ENCODE measurements around the gene CADPS2.

Gene CADPS2

GRCh38 chr7:122415510-122415909 is 470.8 kb downstream of the CADPS2 start (continued):
- TF ChIP-seq ARNTL (CRISPR knock-in tag; IDR thresholded peaks at IDR 0.05; ENCODE audit: borderline replicate concordance, low read depth): no peak

- no peak for ATAC-seq
- TF ChIP-seq ZNF70 (CRISPR knock-in tag; IDR thresholded peaks at IDR 0.05) (no peak), BACH2 (CRISPR knock-in tag; IDR thresholded peaks at IDR 0.05; ENCODE audit: borderline replicate concordance) (no peak), RARB (CRISPR knock-in tag; IDR thresholded peaks at IDR 0.05) (no peak), OSR1 (CRISPR knock-in tag; IDR thresholded peaks at IDR 0.05) (no peak), PPARA (CRISPR knock-in tag; IDR thresholded peaks at IDR 0.05; ENCODE audit: borderline replicate concordance) (no peak), ARNTL (CRISPR knock-in tag; IDR thresholded peaks at IDR 0.05; ENCODE audit: borderline replicate concordance, low read depth) (no peak), ZFP30 (CRISPR knock-in tag; IDR thresholded peaks at IDR 0.05) (no peak), TOX (CRISPR knock-in tag; IDR thresholded peaks at IDR 0.05; ENCODE audit: borderline replicate concordance) (no peak), ZFP3 (CRISPR knock-in tag; IDR thresholded peaks at IDR 0.05) (no peak), ZNF565 (CRISPR knock-in tag; conservative IDR thresholded peaks at IDR 0.05; ENCODE audit: low read depth) (no peak), TSHZ2 (CRISPR knock-in tag; IDR thresholded peaks at IDR 0.05) (no peak), CSRNP3 (CRISPR knock-in tag; IDR thresholded peaks at IDR 0.05) (no peak), ZNF8 (CRISPR knock-in tag; IDR thresholded peaks at IDR 0.05) (no peak), ESRRG (CRISPR knock-in tag; IDR thresholded peaks at IDR 0.05) (no peak), PATZ1 (CRISPR knock-in tag; IDR thresholded peaks at IDR 0.05; ENCODE audit: borderline replicate concordance) (no peak)
Observed at GRCh38 chr7:122413339-122413738, 472.9 kb downstream of the CADPS2 start.

GRCh38 chr7:122412883-122413282 is 473.4 kb downstream of the CADPS2 start:
- no peak for ATAC-seq

GRCh38 chr7:122412441-122412840 is 473.8 kb downstream of the CADPS2 start:
- no peak for ATAC-seq
- no peak for TF ChIP-seq ZNF8 (CRISPR knock-in tag; IDR thresholded peaks at IDR 0.05)
- TF ChIP-seq ZFP3 (CRISPR knock-in tag; IDR thresholded peaks at IDR 0.05): no peak
- no peak for TF ChIP-seq SNAI2 (CRISPR knock-in tag; IDR thresholded peaks at IDR 0.05)

More at GRCh38 chr7:122412883-122413282, 473.4 kb downstream of the CADPS2 start:
- TF ChIP-seq CSDC2 (CRISPR knock-in tag; IDR thresholded peaks at IDR 0.05) (no peak), RARB (CRISPR knock-in tag; IDR thresholded peaks at IDR 0.05) (no peak), PATZ1 (CRISPR knock-in tag; IDR thresholded peaks at IDR 0.05; ENCODE audit: borderline replicate concordance) (no peak), ZFP3 (CRISPR knock-in tag; IDR thresholded peaks at IDR 0.05) (no peak), ZNF70 (CRISPR knock-in tag; IDR thresholded peaks at IDR 0.05) (no peak), TOX (CRISPR knock-in tag; IDR thresholded peaks at IDR 0.05; ENCODE audit: borderline replicate concordance) (no peak)

GRCh38 chr7:122407195-122407594 is 479.1 kb downstream of the CADPS2 start:
- no peak for ATAC-seq
- TF ChIP-seq ZC3H10 (CRISPR knock-in tag; IDR thresholded peaks at IDR 0.05): no peak
- TF ChIP-seq SNAI2 (CRISPR knock-in tag; IDR thresholded peaks at IDR 0.05): no peak
- no peak for TF ChIP-seq ISL1 (CRISPR knock-in tag; IDR thresholded peaks at IDR 0.05)
- no peak for TF ChIP-seq OSR1 (CRISPR knock-in tag; IDR thresholded peaks at IDR 0.05)
- no peak for TF ChIP-seq BACH2 (CRISPR knock-in tag; IDR thresholded peaks at IDR 0.05; ENCODE audit: borderline replicate concordance)
- no peak for TF ChIP-seq ESRRG (CRISPR knock-in tag; IDR thresholded peaks at IDR 0.05)

Measured in SK-N-SH treated with all-trans-retinoic acid at 6 μM for 48 hours (cell line).